B cell (primary cell): ENCODE data around the gene U2AF2. TPM values are rescaled to one million over a fixed set of nuclear protein-coding genes. Genes with fewer than 3 reads are reported as not detected.

ENCODE experiments used
- ATAC-seq: fragments of 200-7000 bp; cut with Tn5 transposase; one replicate; pipeline ENCODE4 v1.10.0; 2021; ENCODE audit warnings: low read depth, mild to moderate bottlenecking, moderate number of reproducible peaks, moderate library complexity
- CTCF ChIA-PET: fragments of 350-600 bp; sonication (Branson Sonifier 250); formaldehyde crosslinking; loops from one replicate; lab custom pipeline; 2021; ENCODE audit warnings: antibody characterized with exemption, inconsistent platforms; lab: Charles Lee
- POLR2A ChIA-PET: fragments of 350-600 bp; sonication (Branson Sonifier 250); formaldehyde crosslinking; loops from one replicate; lab custom pipeline; 2021; ENCODE audit warnings: antibody characterized with exemption; lab: Charles Lee
- DNase-seq: peaks from one replicate; pipeline ENCODE4 v3.0.0; 2013
- H2AFZ ChIP-seq: 2 replicates; pipeline ENCODE4 v1.6.1; 2012; ENCODE audit warnings: mild to moderate bottlenecking, low read depth, low read length; ENCODE audit not compliant: insufficient read depth, poor library complexity, severe bottlenecking
- H3K27ac ChIP-seq, 2 donors: 1 replicate in 1 of 2; 2 replicates in 1 of 2; pipeline ENCODE4 v1.5.1; 2012 to 2013; ENCODE audit warnings: low read length in 2 of 2, mild to moderate bottlenecking in 2 of 2, moderate library complexity in 1 of 2
- H3K27me3 ChIP-seq, 4 experiments: fragments of 200-600 bp in 1 of 4; sonication (generic) in 1 of 4; replicated peaks in 1 of 4; 1 replicate in 2 of 4; 2 replicates in 2 of 4; pipeline versions ENCODE4 v1.6.1 to v1.7.0; 2013 to 2016; ENCODE audit warnings: low read length in 3 of 4, mild to moderate bottlenecking in 2 of 4, mixed read lengths in 1 of 4, moderate library complexity in 1 of 4; ENCODE audit not compliant: insufficient read depth in 4 of 4, control insufficient read depth in 3 of 4; ENCODE audit errors: control extremely low read depth in 1 of 4
- H3K36me3 ChIP-seq, 2 experiments: replicated peaks in 1 of 2; 1 replicate in 1 of 2; 2 replicates in 1 of 2; pipeline versions ENCODE4 v1.6.1 to v1.7.1; 2013; ENCODE audit warnings: low read length in 1 of 2; ENCODE audit not compliant: insufficient read depth in 2 of 2, control insufficient read depth in 1 of 2; ENCODE audit errors: control extremely low read depth in 1 of 2, extremely low read depth in 1 of 2
- H3K4me1 ChIP-seq, 2 donors: fragments of 200-600 bp in 1 of 2; sonication (generic) in 1 of 2; 1 replicate in 1 of 2; 2 replicates in 1 of 2; pipeline versions ENCODE4 v1.5.1 to v1.6.1; 2013 to 2017; ENCODE audit warnings: low read length in 2 of 2; ENCODE audit not compliant: control insufficient read depth in 2 of 2, insufficient read depth in 2 of 2
- H3K4me2 ChIP-seq: replicated peaks from 2 replicates; pipeline ENCODE3; 2012; ENCODE audit warnings: mild to moderate bottlenecking, low read depth, low read length; ENCODE audit not compliant: poor library complexity, severe bottlenecking
- H3K4me3 ChIP-seq, 5 experiments: fragments of 200-600 bp in 1 of 5; sonication (generic) in 1 of 5; 1 replicate in 3 of 5; 2 replicates in 2 of 5; pipeline versions ENCODE4 v1.5.1 to v1.7.0; 2011 to 2016; ENCODE audit warnings: low read length in 4 of 5, mild to moderate bottlenecking in 4 of 5, low read depth in 2 of 5, control low read depth in 1 of 5, moderate library complexity in 1 of 5; ENCODE audit not compliant: insufficient read depth in 1 of 5; ENCODE audit errors: control extremely low read depth in 1 of 5, extremely low read depth in 1 of 5
- H3K79me2 ChIP-seq: fragments of 200-600 bp; sonication (generic); one replicate; pipeline ENCODE4 v1.6.0; 2016; ENCODE audit warnings: low read length; ENCODE audit not compliant: control insufficient read depth, insufficient read depth
- H3K9ac ChIP-seq: fragments of 200-600 bp; sonication (generic); 2 replicates; pipeline ENCODE4 v1.6.1; 2017; ENCODE audit warnings: mild to moderate bottlenecking, low read length, moderate library complexity
- H3K9me3 ChIP-seq, 3 donors: one replicate each; pipeline versions ENCODE4 v1.6.1 to v1.7.1; 2013; ENCODE audit warnings: low read length in 2 of 3; ENCODE audit not compliant: control insufficient read depth in 2 of 3, insufficient read depth in 1 of 3; ENCODE audit errors: control extremely low read depth in 1 of 3
- H4K20me1 ChIP-seq: 2 replicates; pipeline ENCODE4 v1.6.0; 2012; ENCODE audit warnings: mild to moderate bottlenecking, low read length; ENCODE audit not compliant: insufficient read depth, control insufficient read depth, poor library complexity, severe bottlenecking
- H3K27ac Mint-ChIP-seq: one replicate; pipeline ENCODE4 v1.8.0; 2021; ENCODE audit warnings: mixed read lengths
- H3K27me3 Mint-ChIP-seq: one replicate; pipeline ENCODE4 v1.8.0; 2021; ENCODE audit warnings: mixed read lengths
- H3K4me1 Mint-ChIP-seq: one replicate; pipeline ENCODE4 v1.8.0; 2021; ENCODE audit warnings: mixed read lengths
- H3K4me3 Mint-ChIP-seq: one replicate; pipeline ENCODE4 v1.8.0; 2021; ENCODE audit warnings: mixed read lengths
- H3K9me3 Mint-ChIP-seq: one replicate; pipeline ENCODE4 v1.8.0; 2022; ENCODE audit warnings: mixed read lengths; ENCODE audit not compliant: insufficient read depth
- CTCF ChIP-seq: fragments of 200-600 bp; IDR thresholded peaks from one replicate; pipeline ENCODE4 v1.8.0; 2022; ENCODE audit warnings: antibody characterized with exemption, mild to moderate bottlenecking
- EZH2 ChIP-seq: IDR thresholded peaks from 2 replicates; pipeline ENCODE4 v1.6.1; 2012; ENCODE audit warnings: borderline replicate concordance, low read depth, mild to moderate bottlenecking, moderate library complexity, low read length; ENCODE audit not compliant: insufficient read depth, poor library complexity, severe bottlenecking
- WGBS: methylation state at CpG from one replicate; pipeline ENCODE4 v1.1.5; 2013; ENCODE audit warnings: missing lambda C conversion rate; ENCODE audit not compliant: insufficient coverage; 5-methylcytosine and 5-hydroxymethylcytosine counted together
- intact Hi-C: fragments of 100-400 bp; cut with micrococcal nuclease; formaldehyde crosslinking; loops from one replicate; pipeline ENCODE4 v1.10.0; 2022
- polyA plus RNA-seq: library from polyadenylated mRNA; depleted of rRNA; stranded (reverse); fragments of >200 nt; gene quantifications from 2 replicates; pipeline ENCODE4 v1.2.3, GENCODE V29; 2012
- total RNA-seq, 2 donors: library from RNA; stranded (reverse); fragments of 120-200 nt in 1 of 2; gene quantifications; 1 replicate in 1 of 2; 2 replicates in 1 of 2; pipeline versions ENCODE4 v1.2.3 to v1.2.4, GENCODE V29; 2013 to 2022

The U2AF2 gene
- total and polyA plus RNA-seq, 2 donors (not counting 1 experiment from before 2014, with no cell fraction given): 275 to 300 TPM

DNA sequence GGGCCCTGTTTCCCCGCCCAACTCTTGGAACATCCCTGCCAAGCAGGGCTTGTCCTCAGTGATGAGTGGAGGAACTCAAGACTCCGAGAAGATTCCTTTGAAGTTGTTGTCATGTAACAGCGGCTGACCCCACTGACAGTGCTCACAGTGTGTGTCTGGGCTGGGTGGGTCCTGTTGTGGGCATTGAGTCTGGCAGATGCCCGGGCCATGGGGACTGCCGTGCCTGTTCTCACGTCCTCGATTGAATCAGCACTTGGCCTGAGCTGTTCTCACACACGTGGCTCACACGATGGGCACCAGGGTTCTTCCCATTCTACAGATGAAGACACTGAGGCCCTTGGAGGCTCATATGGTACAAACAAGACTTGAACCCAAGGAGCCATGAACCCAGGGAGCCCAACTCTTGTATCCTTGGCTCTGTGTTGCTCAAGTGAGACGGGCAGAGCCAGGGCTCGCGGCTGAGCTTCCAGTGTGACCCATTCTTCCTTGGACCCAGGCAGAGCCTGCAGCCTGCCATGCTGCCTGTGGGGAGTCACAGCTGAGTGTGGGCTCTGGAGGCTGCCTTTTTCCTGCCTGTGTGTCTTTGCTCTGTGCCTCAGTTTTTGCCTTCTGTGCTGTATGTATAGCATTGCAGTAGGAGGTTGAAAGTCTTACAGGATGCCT is 11.6 kb downstream of the U2AF2 start:
- no peaks in the 10 kb centered on the region for H3K27me3 ChIP-seq
- peaks cover 97% of the 10 kb centered on the region for H4K20me1 ChIP-seq
- no peak overlapping the region for H3K4me3 ChIP-seq
- peaks cover 27% of the 10 kb centered on the region for H3K4me1 Mint-ChIP-seq
- H3K27ac Mint-ChIP-seq: no peak overlapping the region
- ChIA-PET CTCF (no interaction called here), POLR2A (interaction anchor here (0.9 kb wide), 1 partner anchor 12 kb away, joined by 3 read pairs; no protein-coding TSS in a partner anchor)
- no peak overlapping the region for H2AFZ ChIP-seq
- 96% methylated on average over 12 of the region's 12 CpGs for WGBS
- no peak overlapping the region for H3K9ac ChIP-seq
- DNase-seq (no peak), ATAC-seq (no peak)
- H3K36me3 ChIP-seq: peaks cover 0 to 88% of the 10 kb centered on the region in 2 experiments
- H3K9me3 ChIP-seq: no peaks in the 10 kb centered on the region
- H3K9me3 Mint-ChIP-seq: no peaks in the 10 kb centered on the region
- peaks cover 0 to 7% of the 10 kb centered on the region in 2 donors for H3K4me1 ChIP-seq
- no peak overlapping the region for H3K27ac ChIP-seq
- H3K4me2 ChIP-seq: no peak overlapping the region
- intact Hi-C loops: no loop called here
- peaks cover 98% of the 10 kb centered on the region for H3K79me2 ChIP-seq
- no peak overlapping the region for H3K4me3 Mint-ChIP-seq
- no peaks in the 10 kb centered on the region for H3K27me3 Mint-ChIP-seq
- TF ChIP-seq EZH2 (no peak), CTCF (no peak)

DNA sequence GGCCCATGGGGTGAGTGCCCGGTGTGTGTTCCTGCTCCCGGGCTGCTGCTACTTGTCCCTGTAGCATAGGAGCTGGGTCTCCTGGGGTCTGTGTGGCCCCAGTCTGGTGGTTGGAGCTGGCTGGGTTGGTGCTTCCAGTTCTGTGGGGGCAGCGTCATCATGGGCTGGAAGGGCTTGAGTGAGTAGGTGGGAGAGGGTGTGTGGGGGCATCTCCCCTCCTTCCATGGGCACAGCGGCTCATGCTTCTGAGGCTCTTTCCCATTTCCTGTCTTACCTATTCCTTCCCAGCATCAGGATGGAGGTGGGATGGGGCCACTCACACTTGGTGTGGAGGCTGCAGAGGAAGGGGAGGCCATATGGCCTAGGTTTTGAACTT is 12.2 kb downstream of the U2AF2 start:
- WGBS: 94% methylated on average over 3 of the region's 4 CpGs
- Histone ChIP-seq H2AFZ (no peak overlapping the region), H3K27me3 (no peaks in the 10 kb centered on the region), H3K36me3 (peaks cover 0 to 85% of the 10 kb centered on the region in 2 experiments), H3K9ac (no peak overlapping the region), H3K4me2 (no peak overlapping the region), H4K20me1 (peaks cover 94% of the 10 kb centered on the region), H3K4me3 (no peak overlapping the region), H3K27ac (no peak overlapping the region), H3K4me1 (peaks cover 0 to 7% of the 10 kb centered on the region in 2 donors), H3K9me3 (no peaks in the 10 kb centered on the region), H3K79me2 (peaks cover 94% of the 10 kb centered on the region)
- TF ChIP-seq EZH2: no peak
- TF ChIP-seq CTCF: no peak
- ATAC-seq (no peak), DNase-seq (no peak)
- Mint-ChIP-seq H3K27me3 (no peaks in the 10 kb centered on the region), H3K4me3 (no peak overlapping the region), H3K4me1 (peaks cover 24% of the 10 kb centered on the region), H3K27ac (no peak overlapping the region), H3K9me3 (no peaks in the 10 kb centered on the region)
- intact Hi-C loops: no loop called here
- POLR2A ChIA-PET: no interaction called here
- CTCF ChIA-PET: no interaction called here
